ENCODE data around the gene NETO1. TPM values are rescaled to one million over a fixed set of nuclear protein-coding genes. Genes with fewer than 3 reads are reported as not detected.
A peak's percentile ranks its signal among the peaks of the same experiment; 100 is the strongest.

NETO1 gene
- total RNA-seq, 1 experiment from 2014 or later: 0.82 TPM

DNA sequence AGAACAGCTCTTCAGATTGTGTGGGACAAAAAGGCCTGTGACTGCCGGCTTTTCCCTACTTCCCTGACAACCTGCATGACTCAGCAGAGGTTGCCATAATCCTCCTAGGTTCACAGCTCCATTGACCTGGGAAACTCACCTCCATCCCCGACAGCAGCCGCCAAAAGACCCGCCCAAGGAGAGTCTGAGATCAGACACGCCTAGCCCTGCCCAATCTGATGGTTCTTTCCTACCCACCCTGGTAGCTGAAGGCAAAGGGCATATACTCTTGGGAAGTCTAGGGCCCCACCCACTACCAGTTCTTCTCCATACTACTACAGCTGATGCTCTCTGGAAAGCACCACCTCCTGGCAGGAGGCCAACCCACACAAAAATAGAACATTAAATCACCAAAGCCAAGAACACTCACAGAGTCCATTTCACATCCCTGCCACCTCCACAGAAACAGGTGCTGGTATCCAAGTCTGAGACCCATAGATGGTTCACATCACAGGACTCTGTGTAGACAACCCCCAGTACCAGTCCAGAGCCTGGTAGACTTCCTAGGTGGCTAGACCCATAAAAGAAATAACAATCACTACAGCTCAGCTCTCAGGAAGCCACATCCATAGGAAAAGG, 140.6 kb downstream of the NETO1 start:
- Mint-ChIP-seq H3K4me3 (ENCODE audit: unreplicated experiment) (no peak overlapping the region), H3K36me3 (ENCODE audit: insufficient read depth, unreplicated experiment) (peaks cover 5% of the 10 kb centered on the region), H3K4me1 (ENCODE audit: insufficient read depth, unreplicated experiment) (peaks cover 11% of the 10 kb centered on the region), H3K27me3 (ENCODE audit: insufficient read depth, unreplicated experiment) (no peaks in the 10 kb centered on the region), H3K9me3 (ENCODE audit: unreplicated experiment) (peaks cover 7% of the 10 kb centered on the region), H3K27ac (ENCODE audit: low read depth, unreplicated experiment) (no peak overlapping the region)
- intact Hi-C loops (cut with micrococcal nuclease): no loop called here
- DNase-seq (ENCODE audit: unreplicated experiment): peak; percentile 21
- TF ChIP-seq, protein P1, sequence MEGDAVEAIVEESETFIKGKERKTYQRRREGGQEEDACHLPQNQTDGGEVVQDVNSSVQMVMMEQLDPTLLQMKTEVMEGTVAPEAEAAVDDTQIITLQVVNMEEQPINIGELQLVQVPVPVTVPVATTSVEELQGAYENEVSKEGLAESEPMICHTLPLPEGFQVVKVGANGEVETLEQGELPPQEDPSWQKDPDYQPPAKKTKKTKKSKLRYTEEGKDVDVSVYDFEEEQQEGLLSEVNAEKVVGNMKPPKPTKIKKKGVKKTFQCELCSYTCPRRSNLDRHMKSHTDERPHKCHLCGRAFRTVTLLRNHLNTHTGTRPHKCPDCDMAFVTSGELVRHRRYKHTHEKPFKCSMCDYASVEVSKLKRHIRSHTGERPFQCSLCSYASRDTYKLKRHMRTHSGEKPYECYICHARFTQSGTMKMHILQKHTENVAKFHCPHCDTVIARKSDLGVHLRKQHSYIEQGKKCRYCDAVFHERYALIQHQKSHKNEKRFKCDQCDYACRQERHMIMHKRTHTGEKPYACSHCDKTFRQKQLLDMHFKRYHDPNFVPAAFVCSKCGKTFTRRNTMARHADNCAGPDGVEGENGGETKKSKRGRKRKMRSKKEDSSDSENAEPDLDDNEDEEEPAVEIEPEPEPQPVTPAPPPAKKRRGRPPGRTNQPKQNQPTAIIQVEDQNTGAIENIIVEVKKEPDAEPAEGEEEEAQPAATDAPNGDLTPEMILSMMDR (IDR thresholded peaks at IDR 0.05; ENCODE audit: unreplicated experiment): no peak
- BruUV-seq (replicated peaks): no TSS peak
- POLR2A ChIA-PET: no interaction called here
- CTCF ChIA-PET: interaction anchor here (2.0 kb wide), 1 partner anchor 26 kb away, joined by 5 read pairs; no protein-coding TSS in a partner anchor

DNA sequence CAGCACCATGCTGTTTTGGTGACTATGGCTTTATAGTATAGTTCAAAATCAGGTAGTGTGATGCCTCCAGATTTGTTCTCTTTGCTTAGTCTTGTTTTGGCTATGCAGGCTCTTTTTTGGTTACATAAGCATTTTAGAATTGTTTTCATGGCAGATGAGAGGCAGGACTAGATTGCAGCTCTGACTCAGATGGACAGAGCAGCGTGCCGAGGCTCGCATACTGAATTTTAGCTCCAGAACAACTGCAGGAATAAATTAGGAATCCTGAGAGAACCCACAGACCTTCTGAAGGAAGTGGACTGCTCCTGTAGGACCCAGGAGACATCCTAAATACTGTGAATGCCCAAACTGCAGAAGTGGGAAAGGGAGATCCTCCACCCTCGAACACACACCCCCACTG, 141.6 kb downstream of the NETO1 start:
- DNase-seq (ENCODE audit: unreplicated experiment): no peak
- H3K27ac Mint-ChIP-seq (ENCODE audit: low read depth, unreplicated experiment): no peak overlapping the region
- peaks cover 11% of the 10 kb centered on the region for H3K4me1 Mint-ChIP-seq (ENCODE audit: insufficient read depth, unreplicated experiment)

DNA sequence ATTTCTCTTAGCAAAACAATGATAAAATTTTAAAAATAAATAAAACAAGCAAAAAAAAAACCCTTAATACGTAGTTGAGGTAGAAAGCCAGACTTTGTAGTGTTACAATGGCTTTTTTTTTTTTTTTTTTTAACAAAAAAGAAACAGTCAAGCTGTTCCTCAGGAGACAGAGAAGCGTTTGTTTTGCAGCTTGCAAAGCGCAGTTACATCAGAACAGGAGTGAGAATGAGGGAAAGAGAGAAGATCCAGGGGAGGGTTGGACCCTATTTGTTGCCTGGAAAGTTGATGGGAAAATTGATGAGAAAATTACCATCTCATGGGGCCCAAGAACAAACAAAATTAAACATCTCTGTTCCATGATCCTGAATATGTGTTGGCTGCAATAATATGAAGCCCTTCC, 146.5 kb downstream of the NETO1 start:
- POLR2A ChIA-PET: interaction anchor here (0.7 kb wide), 1 partner anchor 1820 kb away, joined by 3 read pairs; no protein-coding TSS in a partner anchor
- Mint-ChIP-seq H3K36me3 (ENCODE audit: insufficient read depth, unreplicated experiment) (no peaks in the 10 kb centered on the region), H3K27ac (ENCODE audit: low read depth, unreplicated experiment) (no peak overlapping the region), H3K4me1 (ENCODE audit: insufficient read depth, unreplicated experiment) (peaks cover under 1% of the 10 kb centered on the region), H3K9me3 (ENCODE audit: unreplicated experiment) (peaks cover 7% of the 10 kb centered on the region), H3K27me3 (ENCODE audit: insufficient read depth, unreplicated experiment) (no peaks in the 10 kb centered on the region), H3K4me3 (ENCODE audit: unreplicated experiment) (no peak overlapping the region)
- CTCF ChIA-PET: no interaction called here
- no TSS peak for BruUV-seq (replicated peaks)
- TF ChIP-seq, protein P1 (IDR thresholded peaks at IDR 0.05; ENCODE audit: unreplicated experiment): no peak
- intact Hi-C loops (cut with micrococcal nuclease): no loop called here
- DNase-seq (ENCODE audit: unreplicated experiment): no peak

More for the DNA sequence above, 141.6 kb downstream of the NETO1 start:
- BruUV-seq (replicated peaks): no TSS peak
- Mint-ChIP-seq H3K4me3 (ENCODE audit: unreplicated experiment) (no peak overlapping the region), H3K9me3 (ENCODE audit: unreplicated experiment) (peaks cover 7% of the 10 kb centered on the region), H3K36me3 (ENCODE audit: insufficient read depth, unreplicated experiment) (peaks cover 5% of the 10 kb centered on the region), H3K27me3 (ENCODE audit: insufficient read depth, unreplicated experiment) (no peaks in the 10 kb centered on the region)
- POLR2A ChIA-PET: no interaction called here
- intact Hi-C loops (cut with micrococcal nuclease): no loop called here
- CTCF ChIA-PET: interaction anchor here (0.7 to 2.0 kb wide), 2 partner anchors 25 to 1024 kb away, joined by 3 to 5 read pairs; no protein-coding TSS in a partner anchor
- TF ChIP-seq, protein P1 (IDR thresholded peaks at IDR 0.05; ENCODE audit: unreplicated experiment): no peak

DNA sequence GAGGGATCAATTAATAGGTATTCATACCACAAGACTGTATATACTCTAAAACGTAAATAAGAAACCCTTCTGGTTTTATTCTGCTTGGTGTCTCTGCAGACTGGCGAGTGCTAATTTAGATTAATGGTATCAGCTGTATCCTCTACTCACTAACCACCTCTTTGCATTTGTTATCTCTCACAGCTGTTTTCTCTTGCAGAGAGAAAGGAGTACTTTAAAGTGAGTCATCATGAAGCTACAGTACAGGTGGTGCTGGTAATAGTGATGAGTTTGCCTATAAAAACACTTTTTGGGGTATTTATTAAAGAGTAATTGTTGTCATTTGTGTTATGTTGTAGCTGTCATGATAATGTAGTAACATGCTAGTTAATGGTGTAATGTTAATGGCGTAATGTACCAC, 147.7 kb downstream of the NETO1 start:
- peaks cover 5% of the 10 kb centered on the region for H3K4me1 Mint-ChIP-seq (ENCODE audit: insufficient read depth, unreplicated experiment)
- no TSS peak for BruUV-seq (replicated peaks)
- intact Hi-C loops (cut with micrococcal nuclease): no loop called here

More for the DNA sequence above, 147.7 kb downstream of the NETO1 start:
- Mint-ChIP-seq H3K27me3 (ENCODE audit: insufficient read depth, unreplicated experiment) (no peaks in the 10 kb centered on the region), H3K9me3 (ENCODE audit: unreplicated experiment) (peaks cover 2% of the 10 kb centered on the region), H3K27ac (ENCODE audit: low read depth, unreplicated experiment) (no peak overlapping the region), H3K4me3 (ENCODE audit: unreplicated experiment) (no peak overlapping the region), H3K36me3 (ENCODE audit: insufficient read depth, unreplicated experiment) (no peaks in the 10 kb centered on the region)
- TF ChIP-seq, protein P1 (IDR thresholded peaks at IDR 0.05; ENCODE audit: unreplicated experiment): no peak
- DNase-seq (ENCODE audit: unreplicated experiment): no peak
- POLR2A ChIA-PET: no interaction called here
- CTCF ChIA-PET: interaction anchor here (0.6 to 1.1 kb wide), 3 partner anchors 15 to 1612 kb away, joined by 3 read pairs; no protein-coding TSS in a partner anchor
